T-cell (primary cell): Measurements from ENCODE around the gene SDHAF3. TPM values are rescaled to one million over a fixed set of nuclear protein-coding genes. Genes with fewer than 3 reads are reported as not detected.

Source experiments
- ATAC-seq, 4 experiments: fragments of 200-7000 bp in 3 of 4; fragments of 150-1000 bp in 1 of 4; cut with Tn5 transposase; replicated peaks in 1 of 4; 1 replicate in 3 of 4; 2 replicates in 1 of 4; pipeline ENCODE4 v1.10.0; 2021; ENCODE audit warnings: moderate library complexity in 3 of 4, mild to moderate bottlenecking in 2 of 4, moderate number of reproducible peaks in 1 of 4
- CTCF ChIA-PET, 2 donors: fragments of 300-600 bp; sonication (Branson Sonifier 250); formaldehyde crosslinking; loops; one replicate each; lab custom pipeline; 2022; ENCODE audit warnings: antibody characterized with exemption in 2 of 2; lab: Charles Lee
- POLR2A ChIA-PET, 2 donors: fragments of 300-600 bp; sonication (Branson Sonifier 250); formaldehyde crosslinking; loops; one replicate each; lab custom pipeline; 2022; ENCODE audit warnings: antibody characterized with exemption in 2 of 2; lab: Charles Lee
- DNase-seq, 35 experiments: peaks; one replicate each; pipeline versions ENCODE4 v3.0.0 to v3.0.0-alpha.2; 2013 to 2023
- H3K27ac ChIP-seq: one replicate; pipeline ENCODE4 v1.5.1; 2013; ENCODE audit warnings: low read length
- H3K27me3 ChIP-seq, 2 experiments: replicated peaks in 1 of 2; 1 replicate in 1 of 2; 2 replicates in 1 of 2; pipeline versions ENCODE4 v1.6.1 to v1.7.0; 2013; ENCODE audit warnings: low read length in 1 of 2, mixed read lengths in 1 of 2; ENCODE audit not compliant: control insufficient read depth in 2 of 2, insufficient read depth in 2 of 2; ENCODE audit errors: extremely low read depth in 1 of 2
- H3K36me3 ChIP-seq, 2 donors: 1 replicate in 1 of 2; 2 replicates in 1 of 2; pipeline versions ENCODE4 v1.6.1 to v1.7.0; 2013; ENCODE audit warnings: low read length in 1 of 2; ENCODE audit not compliant: control insufficient read depth in 2 of 2, insufficient read depth in 1 of 2; ENCODE audit errors: extremely low read depth in 1 of 2
- H3K4me1 ChIP-seq, 2 experiments: 1 replicate in 1 of 2; 2 replicates in 1 of 2; pipeline versions ENCODE4 v1.6.1 to v1.7.0; 2013; ENCODE audit warnings: low read length in 2 of 2, mixed read lengths in 1 of 2; ENCODE audit not compliant: insufficient read depth in 2 of 2, control insufficient read depth in 1 of 2; ENCODE audit errors: extremely low read depth in 1 of 2
- H3K4me3 ChIP-seq, 2 donors: 1 replicate in 1 of 2; 2 replicates in 1 of 2; pipeline versions ENCODE4 v1.5.1 to v1.7.0; 2013; ENCODE audit warnings: mild to moderate bottlenecking in 2 of 2, low read length in 1 of 2, moderate library complexity in 1 of 2; ENCODE audit not compliant: control insufficient read depth in 1 of 2; ENCODE audit errors: extremely low read depth in 1 of 2
- H3K9me3 ChIP-seq: 2 replicates; pipeline ENCODE4 v1.7.0; 2013
- H3K27ac Mint-ChIP-seq, 2 donors: one replicate each; pipeline ENCODE4 v1.8.0; 2020 to 2021; ENCODE audit warnings: mild to moderate bottlenecking in 2 of 2, mixed read lengths in 2 of 2
- H3K27me3 Mint-ChIP-seq, 2 donors: one replicate each; pipeline ENCODE4 v1.8.0; 2021 to 2022; ENCODE audit warnings: mixed read lengths in 2 of 2
- H3K36me3 Mint-ChIP-seq: one replicate; pipeline ENCODE4 v1.8.0; 2021; ENCODE audit warnings: mixed read lengths
- H3K4me1 Mint-ChIP-seq, 3 donors: one replicate each; pipeline ENCODE4 v1.8.0; 2020 to 2022; ENCODE audit warnings: mixed read lengths in 3 of 3, mild to moderate bottlenecking in 1 of 3
- H3K4me3 Mint-ChIP-seq, 3 donors: one replicate each; pipeline ENCODE4 v1.8.0; 2020 to 2022; ENCODE audit warnings: mild to moderate bottlenecking in 3 of 3, mixed read lengths in 3 of 3, moderate library complexity in 3 of 3
- H3K9me3 Mint-ChIP-seq, 3 donors: one replicate each; pipeline ENCODE4 v1.8.0; 2020 to 2022; ENCODE audit warnings: mixed read lengths in 3 of 3
- WGBS: methylation state at CpG from one replicate; pipeline ENCODE4 v1.1.5; 2013; ENCODE audit warnings: missing lambda C conversion rate; ENCODE audit not compliant: insufficient coverage; 5-methylcytosine and 5-hydroxymethylcytosine counted together
- total RNA-seq, 35 experiments: library from RNA in 6 of 35; stranded (reverse) in 6 of 35; fragments of 120-200 nt in 1 of 35; gene quantifications; one replicate each; pipeline versions ENCODE4 v1.2.1 to v1.2.4 and lab custom pipeline; 2013 to 2026

Gene SDHAF3
- total RNA-seq, 5 donors from 2014 or later (not counting 1 experiment from before 2014, with no cell fraction given): 11.1 to 15.3 (median 12.0) TPM

GRCh38 chr7:97215556-97215955 is 98.1 kb downstream of the SDHAF3 start:
- POLR2A ChIA-PET: no interaction called here

GRCh38 chr7:97218767-97219166 is 101.3 kb downstream of the SDHAF3 start:
- Mint-ChIP-seq H3K9me3 (peaks cover 3 to 10% (median 5%) of the 10 kb centered on the region in 3 donors), H3K27me3 (peaks cover 19 to 26% of the 10 kb centered on the region in 2 donors), H3K4me3 (no peak overlapping the region), H3K4me1 (no peaks in the 10 kb centered on the region), H3K27ac (no peak overlapping the region), H3K36me3 (no peaks in the 10 kb centered on the region)
- no peak for ATAC-seq
- ChIA-PET CTCF (no interaction called here), POLR2A (no interaction called here)
- WGBS: 0% methylated on average over 1 of the region's 2 CpGs
- no peaks in the 10 kb centered on the region for H3K4me1 ChIP-seq
- H3K27ac ChIP-seq: no peak overlapping the region
- H3K9me3 ChIP-seq: no peaks in the 10 kb centered on the region
- H3K4me3 ChIP-seq: no peak overlapping the region
- H3K27me3 ChIP-seq: peaks cover 0 to 2% of the 10 kb centered on the region in 2 experiments
- H3K36me3 ChIP-seq: no peaks in the 10 kb centered on the region
- no peak for DNase-seq

More at GRCh38 chr7:97215556-97215955, 98.1 kb downstream of the SDHAF3 start:
- Mint-ChIP-seq H3K4me3 (no peak overlapping the region), H3K4me1 (no peaks in the 10 kb centered on the region), H3K27me3 (peaks cover 16 to 27% of the 10 kb centered on the region in 2 donors), H3K27ac (no peak overlapping the region), H3K9me3 (peaks cover 5 to 10% (median 5%) of the 10 kb centered on the region in 3 donors), H3K36me3 (no peaks in the 10 kb centered on the region)
- H3K4me3 ChIP-seq: no peak overlapping the region
- no peak overlapping the region for H3K27ac ChIP-seq
- H3K27me3 ChIP-seq: peaks cover 0 to 2% of the 10 kb centered on the region in 2 experiments
- ATAC-seq (no peak), DNase-seq (no peak)
- no peaks in the 10 kb centered on the region for H3K36me3 ChIP-seq
- 52% methylated on average over 5 of the region's 7 CpGs for WGBS
- H3K4me1 ChIP-seq: no peaks in the 10 kb centered on the region
- no peaks in the 10 kb centered on the region for H3K9me3 ChIP-seq
- CTCF ChIA-PET: no interaction called here

GRCh38 chr7:97219237-97219636 is 101.7 kb downstream of the SDHAF3 start:
- H3K4me3 Mint-ChIP-seq: no peak overlapping the region
- peaks cover 19 to 26% of the 10 kb centered on the region in 2 donors for H3K27me3 Mint-ChIP-seq
- no peaks in the 10 kb centered on the region for H3K4me1 Mint-ChIP-seq
- H3K9me3 ChIP-seq: no peaks in the 10 kb centered on the region
- no peaks in the 10 kb centered on the region for H3K36me3 Mint-ChIP-seq
- ChIA-PET POLR2A (no interaction called here), CTCF (no interaction called here)
- H3K9me3 Mint-ChIP-seq: peaks cover 3 to 10% (median 5%) of the 10 kb centered on the region in 3 donors
- ATAC-seq: no peak
- no CpG with 5 or more reads among the region's 2 CpGs for WGBS
- peaks cover 0 to 2% of the 10 kb centered on the region in 2 experiments for H3K27me3 ChIP-seq
- no peak overlapping the region for H3K4me3 ChIP-seq
- DNase-seq: no peak
- H3K4me1 ChIP-seq: no peaks in the 10 kb centered on the region
- no peaks in the 10 kb centered on the region for H3K36me3 ChIP-seq
- no peak overlapping the region for H3K27ac Mint-ChIP-seq
- H3K27ac ChIP-seq: no peak overlapping the region

- H3K4me1 ChIP-seq: no peaks in the 10 kb centered on the region
- Mint-ChIP-seq H3K36me3 (no peaks in the 10 kb centered on the region), H3K27ac (no peak overlapping the region), H3K4me3 (no peak overlapping the region), H3K4me1 (no peaks in the 10 kb centered on the region), H3K27me3 (peaks cover 7 to 21% of the 10 kb centered on the region in 2 donors), H3K9me3 (no peaks in the 10 kb centered on the region)
- DNase-seq: no peak
- no peak overlapping the region for H3K4me3 ChIP-seq
- no peaks in the 10 kb centered on the region for H3K36me3 ChIP-seq
- no CpG with 5 or more reads among the region's 2 CpGs for WGBS
- ATAC-seq: no peak
- ChIA-PET POLR2A (no interaction called here), CTCF (no interaction called here)
- H3K9me3 ChIP-seq: no peaks in the 10 kb centered on the region
- no peak overlapping the region for H3K27ac ChIP-seq
- peaks cover 0 to 2% of the 10 kb centered on the region in 2 experiments for H3K27me3 ChIP-seq
These were observed 106.8 kb downstream of the SDHAF3 start for GRCh38 chr7:97224316-97224715.

- Mint-ChIP-seq H3K9me3 (no peaks in the 10 kb centered on the region), H3K27ac (no peak overlapping the region), H3K4me3 (no peak overlapping the region), H3K36me3 (no peaks in the 10 kb centered on the region), H3K4me1 (no peaks in the 10 kb centered on the region), H3K27me3 (peaks cover 13 to 18% of the 10 kb centered on the region in 2 donors)
- DNase-seq (no peak), ATAC-seq (no peak)
- Histone ChIP-seq H3K36me3 (no peaks in the 10 kb centered on the region), H3K27ac (no peak overlapping the region), H3K9me3 (no peaks in the 10 kb centered on the region), H3K27me3 (peaks cover 0 to 6% of the 10 kb centered on the region in 2 experiments), H3K4me3 (no peak overlapping the region), H3K4me1 (no peaks in the 10 kb centered on the region)
- ChIA-PET CTCF (no interaction called here), POLR2A (no interaction called here)
- 70% methylated on average over 2 of the region's 3 CpGs for WGBS
These were observed 109.0 kb downstream of the SDHAF3 start for GRCh38 chr7:97226541-97226940.

Other genes starting within 250 kb of the SDHAF3 start
- not detected for gene DLX6, start 112.1 kb upstream of the SDHAF3 start, total RNA-seq
- not detected for gene DLX5, start 92.9 kb upstream of the SDHAF3 start, total RNA-seq